Measurements from ENCODE around the gene PDGFRA.

The PDGFRA gene

GRCh38 chr4:54308110-54308509 is 79.0 kb downstream of the PDGFRA start:
- no peak for TF ChIP-seq CTCF (IDR thresholded peaks at IDR 0.05; ENCODE audit: borderline replicate concordance, control extremely low read depth, extremely low read depth, insufficient read depth, missing control alignments)
- DNase-seq (ENCODE audit: low spot score), result no peak
- in situ Hi-C loops (cut with MboI; ENCODE audit: low sequenced_read_pairs, unreplicated experiment), result no loop called here

GRCh38 chr4:54315561-54316538 is 86.8 kb downstream of the PDGFRA start:
- in situ Hi-C loops (cut with MboI; ENCODE audit: low sequenced_read_pairs, unreplicated experiment), result no loop called here
- TF ChIP-seq CTCF (IDR thresholded peaks at IDR 0.05; ENCODE audit: borderline replicate concordance, control extremely low read depth, extremely low read depth, insufficient read depth, missing control alignments), result no peak
- peak; percentile 59 for DNase-seq (ENCODE audit: low spot score)

- no peak for TF ChIP-seq CTCF (IDR thresholded peaks at IDR 0.05; ENCODE audit: borderline replicate concordance, control extremely low read depth, extremely low read depth, insufficient read depth, missing control alignments)
- in situ Hi-C loops (cut with MboI; ENCODE audit: low sequenced_read_pairs, unreplicated experiment), result no loop called here
- DNase-seq (ENCODE audit: low spot score), result no peak
Observed at GRCh38 chr4:54317690-54318089, 88.6 kb downstream of the PDGFRA start.

GRCh38 chr4:54318904-54319303 is 89.8 kb downstream of the PDGFRA start:
- DNase-seq (ENCODE audit: low spot score), result peak; percentile 32
- TF ChIP-seq CTCF (IDR thresholded peaks at IDR 0.05; ENCODE audit: borderline replicate concordance, control extremely low read depth, extremely low read depth, insufficient read depth, missing control alignments), result peak; percentile 67
- in situ Hi-C loops (cut with MboI; ENCODE audit: low sequenced_read_pairs, unreplicated experiment), result no loop called here

- no peak for DNase-seq (ENCODE audit: low spot score)
- TF ChIP-seq CTCF (IDR thresholded peaks at IDR 0.05; ENCODE audit: borderline replicate concordance, control extremely low read depth, extremely low read depth, insufficient read depth, missing control alignments), result no peak
- in situ Hi-C loops (cut with MboI; ENCODE audit: low sequenced_read_pairs, unreplicated experiment), result no loop called here
Observed at GRCh38 chr4:54320826-54321685, 92.0 kb downstream of the PDGFRA start.

GRCh38 chr4:54322818-54323417 is 93.8 kb downstream of the PDGFRA start:
- peak; percentile 78 for TF ChIP-seq CTCF (IDR thresholded peaks at IDR 0.05; ENCODE audit: borderline replicate concordance, control extremely low read depth, extremely low read depth, insufficient read depth, missing control alignments)
- DNase-seq (ENCODE audit: low spot score), result peak; percentile 79
- in situ Hi-C loops (cut with MboI; ENCODE audit: low sequenced_read_pairs, unreplicated experiment), result no loop called here
